Transverse colon (tissue), 4 donors: ENCODE results near the gene CDH22. TPM values are rescaled to one million over a fixed set of nuclear protein-coding genes. Genes with fewer than 3 reads are reported as not detected.

ENCODE experiments used
- DNase-seq: peaks from one replicate; pipeline ENCODE4 v3.0.0-alpha.2; 2019
- H3K27ac ChIP-seq, 4 donors: fragments of 200-600 bp; sonication (generic); 2 replicates each; pipeline ENCODE4 v1.5.1; 2016 to 2018; ENCODE audit warnings: inconsistent platforms in 4 of 4
- H3K27me3 ChIP-seq: fragments of 200-600 bp; sonication (generic); 2 replicates; pipeline ENCODE4 v1.5.1; 2017; ENCODE audit warnings: inconsistent platforms
- H3K36me3 ChIP-seq, 4 donors: fragments of 200-600 bp; sonication (generic); 2 replicates each; pipeline ENCODE4 v1.5.1; 2017 to 2019; ENCODE audit warnings: inconsistent platforms in 4 of 4
- H3K4me1 ChIP-seq, 4 donors: fragments of 200-600 bp; sonication (generic); 2 replicates each; pipeline ENCODE4 v1.5.1; 2017 to 2020; ENCODE audit warnings: inconsistent platforms in 4 of 4
- H3K4me3 ChIP-seq, 4 donors: fragments of 200-600 bp; sonication (generic); 1 replicate in 1 of 4; 2 replicates in 3 of 4; pipeline versions ENCODE4 v1.5.1 to v1.6.1; 2017 to 2019; ENCODE audit warnings: inconsistent platforms in 4 of 4
- H3K9me3 ChIP-seq, 2 donors: fragments of 200-600 bp; sonication (generic); 2 replicates each; pipeline ENCODE4 v1.5.1; 2017 to 2019; ENCODE audit warnings: inconsistent platforms in 2 of 2
- EP300 ChIP-seq: sonication (generic); formaldehyde crosslinking; IDR thresholded peaks from one replicate; pipeline ENCODE4 v1.6.1; 2017; ENCODE audit warnings: antibody characterized with exemption, low read depth
- POLR2A ChIP-seq: fragments of 450-650 bp; IDR thresholded peaks from one replicate; pipeline ENCODE4 v1.6.1; 2016; ENCODE audit warnings: antibody characterized with exemption, mild to moderate bottlenecking, moderate library complexity
- POLR2AphosphoS5 ChIP-seq, 3 donors: sonication (generic); formaldehyde crosslinking; IDR thresholded peaks; one replicate each; pipeline ENCODE4 v1.6.1; 2016; ENCODE audit warnings: antibody characterized with exemption in 3 of 3
- WGBS, 2 donors: methylation state at CpG; one replicate each; pipeline ENCODE4 v1.1.5; 2018; ENCODE audit warnings: low coverage in 1 of 2; 5-methylcytosine and 5-hydroxymethylcytosine counted together
- in situ Hi-C, 4 donors: fragments of 200-750 bp; cut with MboI; loops; one replicate each; pipeline versions ENCODE4 v1.15.0 to v1.15.1; 2017; ENCODE audit warnings: low sequenced_read_pairs in 3 of 4, low pct_ligation_motif_present in 1 of 4, low pct_unique_long_range_greater_than_20kb in 1 of 4
- intact Hi-C: fragments of 100-400 bp; cut with DNase I; formaldehyde crosslinking; loops from one replicate; pipeline ENCODE4 v1.15.1; 2023; ENCODE audit warnings: low total_unique reads
- total RNA-seq, 4 donors: library from RNA; depleted of rRNA; stranded (reverse); fragments of >200 nt; gene quantifications; one replicate each; pipeline ENCODE4 v1.1.0, GENCODE V29; 2016
- TF ChIP-seq, protein P1 (sequence below), 5 experiments: fragments of 200-600 bp in 3 of 5; fragments of 450-650 bp in 2 of 5; sonication (generic) in 3 of 5; IDR thresholded peaks; 1 replicate in 2 of 5; 2 replicates in 3 of 5; pipeline ENCODE4 v1.5.1; 2016 to 2017; ENCODE audit warnings: antibody characterized with exemption in 5 of 5, inconsistent platforms in 3 of 5, mild to moderate bottlenecking in 2 of 5, moderate library complexity in 1 of 5

Gene CDH22
- total RNA-seq, 4 donors from 2014 or later, result not detected

GRCh38 chr20:46306743-46307138, 1.6 kb downstream of the CDH22 start:
- H3K4me1 ChIP-seq, result peaks cover 7 to 12% (median 9%) of the 10 kb centered on the region in 4 donors
- H3K36me3 ChIP-seq, result no peaks in the 10 kb centered on the region
- no peak for DNase-seq
- peaks cover 97% of the 10 kb centered on the region for H3K27me3 ChIP-seq
- no peak overlapping the region for H3K27ac ChIP-seq
- 18 to 40% methylated on average over 1 to 10 of the region's 10 CpGs for WGBS, 2 donors
- intact Hi-C loops (loop anchor here (5.0 kb wide), 1 partner anchor 111 kb away; no protein-coding TSS in a partner anchor), in situ Hi-C loops (no loop called here)
- H3K4me3 ChIP-seq, result no peak overlapping the region
- H3K9me3 ChIP-seq, result no peaks in the 10 kb centered on the region
- TF ChIP-seq, protein P1, sequence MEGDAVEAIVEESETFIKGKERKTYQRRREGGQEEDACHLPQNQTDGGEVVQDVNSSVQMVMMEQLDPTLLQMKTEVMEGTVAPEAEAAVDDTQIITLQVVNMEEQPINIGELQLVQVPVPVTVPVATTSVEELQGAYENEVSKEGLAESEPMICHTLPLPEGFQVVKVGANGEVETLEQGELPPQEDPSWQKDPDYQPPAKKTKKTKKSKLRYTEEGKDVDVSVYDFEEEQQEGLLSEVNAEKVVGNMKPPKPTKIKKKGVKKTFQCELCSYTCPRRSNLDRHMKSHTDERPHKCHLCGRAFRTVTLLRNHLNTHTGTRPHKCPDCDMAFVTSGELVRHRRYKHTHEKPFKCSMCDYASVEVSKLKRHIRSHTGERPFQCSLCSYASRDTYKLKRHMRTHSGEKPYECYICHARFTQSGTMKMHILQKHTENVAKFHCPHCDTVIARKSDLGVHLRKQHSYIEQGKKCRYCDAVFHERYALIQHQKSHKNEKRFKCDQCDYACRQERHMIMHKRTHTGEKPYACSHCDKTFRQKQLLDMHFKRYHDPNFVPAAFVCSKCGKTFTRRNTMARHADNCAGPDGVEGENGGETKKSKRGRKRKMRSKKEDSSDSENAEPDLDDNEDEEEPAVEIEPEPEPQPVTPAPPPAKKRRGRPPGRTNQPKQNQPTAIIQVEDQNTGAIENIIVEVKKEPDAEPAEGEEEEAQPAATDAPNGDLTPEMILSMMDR (IDR thresholded peaks at IDR 0.05), result no peak
- TF ChIP-seq POLR2A (no peak), EP300 (no peak), POLR2AphosphoS5 (IDR thresholded peaks at IDR 0.05) (no peak)

- WGBS, 2 donors, result 53% methylated on average over 9 of the region's 9 CpGs; no CpG with 5 or more reads in 1 of the 2 donors
- intact Hi-C loops, result loop anchor here (5.0 kb wide), 1 partner anchor 111 kb away; no protein-coding TSS in a partner anchor
- Histone ChIP-seq H3K4me3 (no peak overlapping the region), H3K27me3 (peaks cover 89% of the 10 kb centered on the region), H3K4me1 (peaks cover 7 to 12% (median 9%) of the 10 kb centered on the region in 4 donors), H3K36me3 (no peaks in the 10 kb centered on the region), H3K27ac (no peak overlapping the region), H3K9me3 (no peaks in the 10 kb centered on the region)
- no peak for DNase-seq
- no peak for TF ChIP-seq EP300
- TF ChIP-seq, protein P1 (IDR thresholded peaks at IDR 0.05), result no peak
- TF ChIP-seq POLR2A, result no peak
- TF ChIP-seq POLR2AphosphoS5 (IDR thresholded peaks at IDR 0.05), result no peak
- in situ Hi-C loops, result no loop called here
Observed at GRCh38 chr20:46305973-46306360, 2.3 kb downstream of the CDH22 start.

DNA sequence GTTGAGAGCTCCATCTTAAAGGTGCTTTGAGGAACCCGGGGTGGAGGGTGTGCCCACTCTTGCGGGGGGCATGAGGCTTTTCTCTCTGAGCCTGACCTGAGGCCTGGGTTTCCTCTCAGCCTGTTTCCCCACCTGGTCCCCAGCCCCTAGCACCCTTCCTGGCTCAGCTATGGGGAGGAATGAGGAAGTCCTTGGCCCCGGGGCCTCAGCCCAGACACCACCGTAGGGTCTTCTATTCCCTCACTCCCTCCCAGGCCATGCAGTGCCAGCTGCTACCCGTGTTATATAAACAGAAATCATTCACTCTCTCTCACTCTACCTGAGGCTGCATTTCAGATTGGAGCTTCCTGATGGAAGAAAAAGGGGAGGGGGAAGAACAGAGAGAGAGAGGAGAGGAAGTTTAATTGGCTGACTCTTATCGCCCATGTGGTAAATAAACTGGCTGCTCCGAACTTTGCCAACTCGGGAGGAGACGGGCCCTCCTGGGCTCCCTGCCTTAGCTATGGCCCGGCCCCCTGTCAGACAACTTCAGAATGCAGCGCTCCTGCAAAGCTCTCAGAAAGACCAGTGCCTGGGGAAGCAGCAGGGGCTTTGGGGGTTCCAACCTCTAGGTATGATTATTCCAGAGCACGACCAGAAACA, 2.8 kb downstream of the CDH22 start:
- no peak overlapping the region for H3K4me3 ChIP-seq
- H3K27me3 ChIP-seq, result peaks cover 88% of the 10 kb centered on the region
- intact Hi-C loops, result loop anchor here (5.0 kb wide), 1 partner anchor 112 kb away; no protein-coding TSS in a partner anchor
- no peak for TF ChIP-seq EP300
- TF ChIP-seq POLR2A, result no peak
- no peak overlapping the region for H3K27ac ChIP-seq
- H3K9me3 ChIP-seq, result no peaks in the 10 kb centered on the region
- 15 to 18% methylated on average over 4 to 12 of the region's 12 CpGs for WGBS, 2 donors
- peaks cover 7 to 12% (median 9%) of the 10 kb centered on the region in 4 donors for H3K4me1 ChIP-seq
- no peaks in the 10 kb centered on the region for H3K36me3 ChIP-seq
- in situ Hi-C loops, result no loop called here
- DNase-seq, result no peak

DNA sequence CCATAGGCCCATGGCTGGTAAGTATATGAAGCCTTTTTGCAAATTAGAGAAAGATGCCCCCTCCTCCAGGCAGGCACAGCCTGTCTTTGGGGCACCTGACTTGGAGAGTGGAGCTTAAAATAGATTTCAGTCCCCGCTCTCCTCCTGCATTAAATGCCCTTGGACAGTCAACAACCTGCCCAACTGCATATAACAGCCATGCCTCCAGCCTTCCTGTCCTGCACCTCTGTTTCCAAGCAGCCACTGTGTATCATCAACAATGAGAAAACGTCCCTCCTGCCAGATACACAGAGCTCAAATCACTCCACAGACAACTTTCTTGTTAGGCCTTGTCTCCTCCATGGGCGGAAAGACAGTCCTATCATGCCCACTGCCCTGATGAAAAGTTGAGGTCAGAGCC, 3.4 kb downstream of the CDH22 start:
- TF ChIP-seq, protein P1 (IDR thresholded peaks at IDR 0.05), result no peak
- TF ChIP-seq POLR2AphosphoS5 (IDR thresholded peaks at IDR 0.05) (no peak), POLR2A (no peak), EP300 (no peak)
- intact Hi-C loops, result loop anchor here (5.0 kb wide), 1 partner anchor 112 kb away; no protein-coding TSS in a partner anchor
- 66% methylated on average over 3 of the region's 3 CpGs; no CpG with 5 or more reads in 1 of the 2 donors for WGBS, 2 donors
- Histone ChIP-seq H3K4me1 (peaks cover 7 to 12% (median 9%) of the 10 kb centered on the region in 4 donors), H3K36me3 (no peaks in the 10 kb centered on the region), H3K27ac (no peak overlapping the region), H3K27me3 (peaks cover 86% of the 10 kb centered on the region), H3K9me3 (no peaks in the 10 kb centered on the region), H3K4me3 (no peak overlapping the region)
- DNase-seq, result no peak
- in situ Hi-C loops, result no loop called here
